Activated CD8-positive, alpha-beta memory T cell treated with anti-CD3 and anti-CD28 coated beads, Interleukin-2, amount 10 ng/mL, durations not matched to agents 7 days and 5 days (primary cell): ENCODE data around the gene CDK4. TPM values are rescaled to one million over a fixed set of nuclear protein-coding genes. Genes with fewer than 3 reads are reported as not detected.
"Not testable (repeated sequence)": the region's sequence is repeated elsewhere in the genome, so short reads cannot be mapped to it uniquely, and the experiment has no call there.

Source experiments
- ATAC-seq: fragments of 150-1000 bp; cut with Tn5 transposase; one replicate; pipeline ENCODE4 v1.10.0; 2021; ENCODE audit warnings: moderate library complexity
- CTCF ChIA-PET: fragments of 350-600 bp; sonication (Branson Sonifier 250); formaldehyde crosslinking; loops from one replicate; lab custom pipeline; 2021; ENCODE audit warnings: antibody characterized with exemption; lab: Charles Lee
- DNase-seq: peaks from one replicate; pipeline ENCODE4 v3.0.0-alpha.2; 2020
- H3K27ac Mint-ChIP-seq: one replicate; pipeline ENCODE4 v1.8.0; 2021; ENCODE audit warnings: mild to moderate bottlenecking, mixed read lengths
- H3K27me3 Mint-ChIP-seq: one replicate; pipeline ENCODE4 v1.8.0; 2021; ENCODE audit warnings: mixed read lengths
- H3K36me3 Mint-ChIP-seq: one replicate; pipeline ENCODE4 v1.8.0; 2021; ENCODE audit warnings: mild to moderate bottlenecking, mixed read lengths
- H3K4me1 Mint-ChIP-seq: one replicate; pipeline ENCODE4 v1.8.0; 2021; ENCODE audit warnings: mixed read lengths
- H3K4me3 Mint-ChIP-seq: one replicate; pipeline ENCODE4 v1.8.0; 2021; ENCODE audit warnings: mild to moderate bottlenecking, moderate library complexity, mixed read lengths
- H3K9me3 Mint-ChIP-seq: one replicate; pipeline ENCODE4 v1.8.0; 2022; ENCODE audit warnings: low read depth, mixed read lengths
- microRNA-seq: library from miRNA; unstranded; fragments of <30 nt; microRNA quantifications from one replicate; pipeline ENCODE4 v1.2.0, GENCODE V29; 2022
- total RNA-seq, 2 experiments: library from RNA; stranded (reverse); gene quantifications; one replicate each; pipeline ENCODE4 v1.2.3, GENCODE V29; 2021

CDK4 gene
- total RNA-seq, 2 experiments from 2014 or later: 127 to 167 TPM

- CTCF ChIA-PET, H3K4me3 Mint-ChIP-seq, H3K27me3 Mint-ChIP-seq, DNase-seq, ATAC-seq, H3K4me1 Mint-ChIP-seq, H3K9me3 Mint-ChIP-seq, H3K27ac Mint-ChIP-seq: not testable (repeated sequence)
- H3K36me3 Mint-ChIP-seq: peaks cover 32% of the 10 kb centered on the region
These were observed 36.9 kb downstream of the CDK4 start for GRCh38 chr12:57715036-57715748.

- CTCF ChIA-PET: interaction anchor here (0.8 to 1.9 kb wide), 3 partner anchors 15 to 130 kb away, joined by 3 to 4 read pairs (median 3); partner anchors contain the start of gene B4GALNT1
- Mint-ChIP-seq H3K36me3 (peaks cover 35% of the 10 kb centered on the region), H3K27ac (no peak overlapping the region), H3K27me3 (no peaks in the 10 kb centered on the region), H3K4me1 (peaks cover 8% of the 10 kb centered on the region), H3K4me3 (no peak overlapping the region), H3K9me3 (no peaks in the 10 kb centered on the region)
- ATAC-seq (no peak), DNase-seq (no peak)
These were observed 38.9 kb downstream of the CDK4 start for GRCh38 chr12:57713209-57713608.

DNA sequence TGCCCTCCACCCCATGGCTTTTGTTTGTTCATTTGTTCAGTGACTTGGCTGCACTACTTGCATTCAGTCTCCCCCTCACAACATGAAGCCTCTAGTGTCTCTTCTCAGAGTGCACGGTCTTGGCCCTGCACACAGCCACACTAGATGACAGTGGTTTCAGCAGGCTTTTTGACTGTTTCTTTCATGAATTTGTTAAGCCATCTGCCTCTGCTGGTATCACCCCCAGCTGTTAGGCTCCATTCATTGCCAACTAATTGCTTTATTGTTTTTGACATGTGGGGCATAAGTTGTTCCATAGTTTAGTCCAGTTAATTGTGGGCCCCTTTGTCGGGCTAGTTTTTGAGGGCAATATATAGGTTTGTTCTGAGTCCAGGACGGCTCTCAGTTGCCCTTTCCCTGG, 39.4 kb downstream of the CDK4 start:
- peaks cover 8% of the 10 kb centered on the region for H3K4me1 Mint-ChIP-seq
- no peak for ATAC-seq
- CTCF ChIA-PET: interaction anchor here (0.8 to 1.9 kb wide), 3 partner anchors 14 to 129 kb away, joined by 3 to 4 read pairs (median 4); partner anchors contain the start of gene B4GALNT1
- H3K27ac Mint-ChIP-seq: no peak overlapping the region
- H3K4me3 Mint-ChIP-seq: no peak overlapping the region
- no peak for DNase-seq
- peaks cover 31% of the 10 kb centered on the region for H3K36me3 Mint-ChIP-seq
- no peaks in the 10 kb centered on the region for H3K9me3 Mint-ChIP-seq
- no peaks in the 10 kb centered on the region for H3K27me3 Mint-ChIP-seq

DNA sequence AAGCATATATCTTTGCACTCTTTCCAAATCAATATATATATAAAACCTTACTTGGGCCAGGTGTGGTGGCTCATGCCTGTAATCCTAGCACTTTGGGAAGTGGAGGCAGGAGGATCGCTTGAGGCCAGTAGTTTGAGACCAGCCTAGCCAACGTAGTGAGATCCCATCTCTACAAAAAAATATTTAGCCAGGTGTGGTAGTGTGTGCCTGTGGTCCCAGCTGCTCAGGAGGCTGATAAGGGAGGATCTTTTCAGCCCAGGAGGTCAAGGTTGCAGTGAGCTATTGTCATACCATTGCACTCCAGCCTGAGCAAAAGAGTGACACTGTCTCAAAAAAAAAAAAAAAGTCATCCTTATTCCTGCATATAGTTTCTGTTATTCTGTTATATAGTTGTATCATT, 43.8 kb downstream of the CDK4 start:
- H3K4me3 Mint-ChIP-seq: no peak overlapping the region
- ATAC-seq: no peak
- no peaks in the 10 kb centered on the region for H3K27me3 Mint-ChIP-seq
- H3K27ac Mint-ChIP-seq: no peak overlapping the region
- peaks cover 56% of the 10 kb centered on the region for H3K36me3 Mint-ChIP-seq
- DNase-seq: no peak
- H3K9me3 Mint-ChIP-seq: no peaks in the 10 kb centered on the region
- peaks cover 8% of the 10 kb centered on the region for H3K4me1 Mint-ChIP-seq
- CTCF ChIA-PET: interaction anchor here (1.6 kb wide), 1 partner anchor 25 kb away, joined by 3 read pairs; no protein-coding TSS in a partner anchor

DNA sequence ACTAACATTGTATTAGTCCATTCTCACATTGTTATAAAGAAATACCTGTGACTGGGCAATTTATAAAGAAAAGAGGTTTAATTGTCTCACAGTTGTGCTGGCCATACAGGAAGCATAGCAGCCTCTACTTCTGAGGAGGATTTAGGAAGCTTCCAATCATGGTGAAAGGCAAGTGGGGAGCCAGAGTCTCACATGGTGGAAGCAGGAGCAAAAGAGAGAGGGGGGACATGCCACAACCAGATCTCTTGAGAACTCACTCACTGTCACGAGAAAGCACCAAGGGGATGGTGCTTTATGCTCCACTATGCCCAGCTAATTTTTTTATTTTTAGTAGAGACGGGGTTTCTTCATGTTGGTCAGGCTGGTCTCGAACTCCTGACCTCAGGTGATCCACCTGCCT, 44.9 kb downstream of the CDK4 start:
- Mint-ChIP-seq H3K9me3 (no peaks in the 10 kb centered on the region), H3K36me3 (peaks cover 64% of the 10 kb centered on the region), H3K27me3 (no peaks in the 10 kb centered on the region), H3K4me3 (no peak overlapping the region), H3K4me1 (peaks cover 8% of the 10 kb centered on the region), H3K27ac (no peak overlapping the region)
- DNase-seq (no peak), ATAC-seq (no peak)
- CTCF ChIA-PET: no interaction called here

GRCh38 chr12:57700317-57700716, 51.8 kb downstream of the CDK4 start:
- peaks cover 3% of the 10 kb centered on the region for H3K4me1 Mint-ChIP-seq
- H3K27ac Mint-ChIP-seq: no peak overlapping the region
- DNase-seq (no peak), ATAC-seq (no peak)
- H3K27me3 Mint-ChIP-seq: no peaks in the 10 kb centered on the region
- H3K36me3 Mint-ChIP-seq: peaks cover 66% of the 10 kb centered on the region
- CTCF ChIA-PET: no interaction called here
- no peaks in the 10 kb centered on the region for H3K9me3 Mint-ChIP-seq
- H3K4me3 Mint-ChIP-seq: no peak overlapping the region

GRCh38 chr12:57698414-57698813, 53.7 kb downstream of the CDK4 start:
- no peak overlapping the region for H3K4me3 Mint-ChIP-seq
- CTCF ChIA-PET: interaction anchor here (1.1 kb wide), 1 partner anchor 15 kb away, joined by 3 read pairs; no protein-coding TSS in a partner anchor
- no peak for ATAC-seq
- no peak overlapping the region for H3K27ac Mint-ChIP-seq
- no peaks in the 10 kb centered on the region for H3K27me3 Mint-ChIP-seq
- H3K9me3 Mint-ChIP-seq: no peaks in the 10 kb centered on the region
- no peak for DNase-seq
- H3K36me3 Mint-ChIP-seq: peaks cover 50% of the 10 kb centered on the region
- H3K4me1 Mint-ChIP-seq: peaks cover 3% of the 10 kb centered on the region

Small RNAs within 50 kb of the gene (microRNA-seq; reads per million reads assigned to microRNA genes)
- not detected for gene MIR6759

Other genes with a start within 250 kb of the CDK4 start
- gene DDIT3, start 231.8 kb downstream of the CDK4 start, total RNA-seq: 10 to 100 TPM; 15.3 to 15.9 TPM
- 10 to 100 TPM; 80.9 to 85.4 TPM for gene MBD6, start 229.5 kb downstream of the CDK4 start, total RNA-seq
- 10 to 100 TPM; 90.8 to 99.0 TPM for gene DCTN2, start 205.1 kb downstream of the CDK4 start, total RNA-seq
- gene KIF5A, start 202.3 kb downstream of the CDK4 start, total RNA-seq: 1 to 10 TPM; 1.9 to 2.1 TPM
- gene PIP4K2C, start 161.1 kb downstream of the CDK4 start, total RNA-seq: 10 to 100 TPM; 21.4 to 22.2 TPM
- gene DTX3, start 147.5 kb downstream of the CDK4 start, total RNA-seq: 10 to 100 TPM; 20.8 to 21.2 TPM
- under 1 TPM; 0.70 to 0.84 TPM for gene ARHGEF25, start 140.9 kb downstream of the CDK4 start, total RNA-seq
- gene B4GALNT1, start 119.1 kb downstream of the CDK4 start, total RNA-seq: 1 to 10 TPM; 2.4 to 8.2 TPM
- gene OS9, start 58.2 kb downstream of the CDK4 start, total RNA-seq: 100 to 1,000 TPM; 117 to 123 TPM
- 10 to 100 TPM; 70.7 to 72.7 TPM for gene AGAP2, start 13.6 kb downstream of the CDK4 start, total RNA-seq
- 10 to 100 TPM in 1 of 2 experiments, 1 to 10 TPM in 1; 10.0 to 19.4 TPM for gene TSPAN31, start 7.3 kb downstream of the CDK4 start, total RNA-seq
- gene MARCHF9, start 2.8 kb upstream of the CDK4 start, total RNA-seq: 10 to 100 TPM; 21.0 to 24.9 TPM
- 1 to 10 TPM; 4.5 to 5.4 TPM for gene CYP27B1, start 14.8 kb upstream of the CDK4 start, total RNA-seq
- 10 to 100 TPM; 22.1 to 32.1 TPM for gene METTL1, start 19.8 kb upstream of the CDK4 start, total RNA-seq
- gene EEF1AKMT3, start 20.3 kb upstream of the CDK4 start, total RNA-seq: 1 to 10 TPM; 3.9 to 4.1 TPM
- 10 to 100 TPM; 32.2 to 45.8 TPM for gene TSFM, start 30.5 kb upstream of the CDK4 start, total RNA-seq
- gene AVIL, start 66.4 kb upstream of the CDK4 start, total RNA-seq: 1 to 10 TPM in 1 of 2 experiments, under 1 TPM in 1; 0.79 to 2.0 TPM
- 100 to 1,000 TPM in 1 of 2 experiments, 10 to 100 TPM in 1; 76.2 to 103 TPM for gene CTDSP2, start 94.4 kb upstream of the CDK4 start, total RNA-seq
- 10 to 100 TPM; 14.8 to 21.0 TPM for gene ATP23, start 189.3 kb upstream of the CDK4 start, total RNA-seq